ENCODE results near the gene UBTD1. TPM values are rescaled to one million over a fixed set of nuclear protein-coding genes. Genes with fewer than 3 reads are reported as not detected.
"Not testable (repeated sequence)": the region's sequence is repeated elsewhere in the genome, so short reads cannot be mapped to it uniquely, and the experiment has no call there.

UBTD1 gene
- total RNA-seq, 1 experiment from 2014 or later: 19.0 TPM

- not testable (repeated sequence) for H3K56ac ChIP-seq (ENCODE audit: insufficient read length, low read depth, low read length); H2BK20ac ChIP-seq (ENCODE audit: low read depth, low read length, poor library complexity, severe bottlenecking); H3T11ph ChIP-seq (ENCODE audit: low read length); H3K27me3 Mint-ChIP-seq (ENCODE audit: low read depth); H4K20me1 ChIP-seq (ENCODE audit: control insufficient read depth, insufficient read depth, insufficient read length); H3K4me3 Mint-ChIP-seq; H3K79me1 ChIP-seq (ENCODE audit: insufficient read depth, low read depth, low read length, poor library complexity, severe bottlenecking); DNase-seq; H2BK15ac ChIP-seq (ENCODE audit: low read depth, low read length); H3K4me2 ChIP-seq (ENCODE audit: insufficient read depth, insufficient read length, low read length); H2BK120ac ChIP-seq (ENCODE audit: low read depth, low read length, poor library complexity, severe bottlenecking); H4K91ac ChIP-seq (ENCODE audit: insufficient read length, low read depth, low read length); H3K9ac ChIP-seq (ENCODE audit: extremely low read depth, insufficient read length, low read length); H3K18ac ChIP-seq (ENCODE audit: insufficient read length, low read depth, low read length); H2AK5ac ChIP-seq (ENCODE audit: insufficient read length, low read length); H3K23ac ChIP-seq (ENCODE audit: insufficient read length, low read depth, low read length); H3K14ac ChIP-seq (ENCODE audit: insufficient read depth, low read length); H3K4me1 ChIP-seq (ENCODE audit: insufficient read depth, low read length); H2AFZ ChIP-seq (ENCODE audit: low read length); H3K23me2 ChIP-seq (ENCODE audit: insufficient read length, low read depth, low read length, poor library complexity, severe bottlenecking); H2BK5ac ChIP-seq (ENCODE audit: insufficient read length, low read length); H3K9me3 ChIP-seq (ENCODE audit: control insufficient read depth, low read depth, low read length); H3K79me2 ChIP-seq (ENCODE audit: insufficient read depth, low read length); H3K4ac ChIP-seq (ENCODE audit: low read depth, low read length); H3K27ac ChIP-seq (ENCODE audit: insufficient read length, low read depth, low read length); H2BK12ac ChIP-seq (ENCODE audit: insufficient read length, low read depth, low read length); H4K8ac ChIP-seq (replicated peaks; ENCODE audit: insufficient read length, low read depth, low read length); H3K27me3 ChIP-seq (ENCODE audit: insufficient read depth, low read length); H3K27ac Mint-ChIP-seq; H4K5ac ChIP-seq (ENCODE audit: insufficient read length, low read depth, low read length)
- peaks cover 9 to 10% (median 10%) of the 10 kb centered on the region in 3 experiments for H3K36me3 Mint-ChIP-seq (ENCODE audit: insufficient read depth in 1 of 3, low read depth in 3 of 3)
- H3K9me3 Mint-ChIP-seq: peaks cover 2 to 11% of the 10 kb centered on the region in 2 experiments
- peaks cover 14 to 21% of the 10 kb centered on the region in 2 experiments for H3K4me1 Mint-ChIP-seq
- WGBS (ENCODE audit: extremely low coverage, insufficient read length, low lambda C conversion rate): no CpG with 5 or more reads among the region's 10 CpGs
Observed at GRCh38 chr10:97555541-97555940, 56.8 kb downstream of the UBTD1 start.

- H3K23me2 ChIP-seq (ENCODE audit: insufficient read length, low read depth, low read length, poor library complexity, severe bottlenecking); H3K4ac ChIP-seq (ENCODE audit: low read depth, low read length); H3K4me1 ChIP-seq (ENCODE audit: insufficient read depth, low read length); H3K18ac ChIP-seq (ENCODE audit: insufficient read length, low read depth, low read length); DNase-seq; H3K4me3 Mint-ChIP-seq; H4K20me1 ChIP-seq (ENCODE audit: control insufficient read depth, insufficient read depth, insufficient read length); H2BK20ac ChIP-seq (ENCODE audit: low read depth, low read length, poor library complexity, severe bottlenecking); H2BK120ac ChIP-seq (ENCODE audit: low read depth, low read length, poor library complexity, severe bottlenecking); H3K23ac ChIP-seq (ENCODE audit: insufficient read length, low read depth, low read length); H2AFZ ChIP-seq (ENCODE audit: low read length); H3K14ac ChIP-seq (ENCODE audit: insufficient read depth, low read length); H2BK5ac ChIP-seq (ENCODE audit: insufficient read length, low read length); H2BK15ac ChIP-seq (ENCODE audit: low read depth, low read length); H2BK12ac ChIP-seq (ENCODE audit: insufficient read length, low read depth, low read length); H4K5ac ChIP-seq (ENCODE audit: insufficient read length, low read depth, low read length); H3K27me3 ChIP-seq (ENCODE audit: insufficient read depth, low read length); H3K27ac ChIP-seq (ENCODE audit: insufficient read length, low read depth, low read length); H4K91ac ChIP-seq (ENCODE audit: insufficient read length, low read depth, low read length); H3K4me2 ChIP-seq (ENCODE audit: insufficient read depth, insufficient read length, low read length); H3T11ph ChIP-seq (ENCODE audit: low read length); H3K27ac Mint-ChIP-seq; H3K79me2 ChIP-seq (ENCODE audit: insufficient read depth, low read length); H3K9me3 ChIP-seq (ENCODE audit: control insufficient read depth, low read depth, low read length); H3K79me1 ChIP-seq (ENCODE audit: insufficient read depth, low read depth, low read length, poor library complexity, severe bottlenecking); H3K56ac ChIP-seq (ENCODE audit: insufficient read length, low read depth, low read length); H4K8ac ChIP-seq (replicated peaks; ENCODE audit: insufficient read length, low read depth, low read length); H3K9ac ChIP-seq (ENCODE audit: extremely low read depth, insufficient read length, low read length); H3K27me3 Mint-ChIP-seq (ENCODE audit: low read depth); H2AK5ac ChIP-seq (ENCODE audit: insufficient read length, low read length); H3K4me1 Mint-ChIP-seq: not testable (repeated sequence)
- Mint-ChIP-seq H3K9me3 (peaks cover 15 to 27% of the 10 kb centered on the region in 2 experiments), H3K36me3 (ENCODE audit: insufficient read depth in 1 of 3, low read depth in 3 of 3) (peaks cover 13 to 15% (median 13%) of the 10 kb centered on the region in 3 experiments)
- WGBS (ENCODE audit: extremely low coverage, insufficient read length, low lambda C conversion rate): no CpG with 5 or more reads among the region's 17 CpGs
Observed at GRCh38 chr10:97560731-97561381, 62.1 kb downstream of the UBTD1 start.
